BLaER1 treated with 17β-estradiol and CSF1 and Interleukin-3, amounts not matched to agents 10 nM and 100 nM (cell line): ENCODE measurements around the gene GDPD2.

ENCODE experiments used
- H3K27ac ChIP-seq, 11 experiments: shearing (Covaris generic); formaldehyde crosslinking; 2 replicates each; pipeline ENCODE4 v1.8.1; 2022
- H3K27me3 ChIP-seq, 11 experiments: shearing (Covaris generic); formaldehyde crosslinking; 2 replicates each; pipeline ENCODE4 v1.8.1; 2022
- H3K36me3 ChIP-seq, 11 experiments: shearing (Covaris generic); formaldehyde crosslinking; 2 replicates each; pipeline ENCODE4 v1.8.1; 2022
- H3K4me1 ChIP-seq, 10 experiments: shearing (Covaris generic); formaldehyde crosslinking; 2 replicates each; pipeline ENCODE4 v1.8.1; 2022
- H3K4me2 ChIP-seq, 11 experiments: shearing (Covaris generic); formaldehyde crosslinking; 2 replicates each; pipeline ENCODE4 v1.8.1; 2022
- H3K4me3 ChIP-seq, 10 experiments: shearing (Covaris generic); formaldehyde crosslinking; 2 replicates each; pipeline ENCODE4 v1.8.1; 2022
- H3K9ac ChIP-seq, 11 experiments: shearing (Covaris generic); formaldehyde crosslinking; 2 replicates each; pipeline ENCODE4 v1.8.1; 2022
- H3K9me3 ChIP-seq, 11 experiments: shearing (Covaris generic); formaldehyde crosslinking; replicated peaks in 1 of 11; 2 replicates each; pipeline ENCODE4 v1.8.1; 2022
- H4K20me1 ChIP-seq, 11 experiments: shearing (Covaris generic); formaldehyde crosslinking; 2 replicates each; pipeline ENCODE4 v1.8.1; 2022
- Cebpa-rat ChIP-seq, 11 experiments: shearing (Covaris generic); IDR thresholded peaks; 2 replicates each; pipeline ENCODE4 v1.8.1; 2022

Gene GDPD2

DNA sequence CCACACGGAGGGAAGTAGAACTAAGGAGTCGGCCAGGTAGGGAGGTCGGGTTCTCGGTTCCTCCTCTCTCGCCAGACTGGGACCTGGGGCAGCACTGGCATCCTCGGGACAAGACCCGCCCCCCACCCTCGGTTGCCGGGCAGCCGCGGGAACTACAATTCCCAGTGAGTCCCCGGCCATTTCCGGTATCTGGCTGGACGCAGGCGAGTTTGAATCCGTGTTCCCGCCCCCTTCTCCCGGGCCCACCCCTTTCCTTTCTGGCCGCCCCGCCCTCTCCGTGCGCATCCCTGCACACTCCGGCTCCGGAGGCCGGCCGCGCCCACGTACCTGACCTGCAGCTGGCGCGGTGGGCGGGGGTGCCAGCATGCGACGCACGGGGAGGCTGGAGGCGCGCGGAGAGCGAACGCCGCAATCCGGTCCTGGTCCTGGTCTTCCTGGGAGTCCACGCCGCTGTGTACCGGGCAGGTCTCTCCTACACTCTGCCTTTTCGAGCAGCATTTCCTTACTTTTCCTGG is 11.3 kb downstream of the GDPD2 start:
- Histone ChIP-seq H4K20me1 (no peaks in the 10 kb centered on the region; a peak in 2 of 22 replicates), H3K9ac (peak overlapping the region; percentile 71 to 84 (median 81); a peak in 21 of 22 replicates), H3K9me3 (no peaks in the 10 kb centered on the region; a peak in 1 of 22 replicates), H3K4me2 (peak overlapping the region; percentile 69 to 95 (median 84)), H3K4me1 (peaks cover 37 to 67% (median 58%) of the 10 kb centered on the region in 10 experiments), H3K4me3 (peak overlapping the region; percentile 65 to 81 (median 70)), H3K27me3 (peaks cover 72 to 90% (median 85%) of the 10 kb centered on the region in 11 experiments), H3K36me3 (no peaks in the 10 kb centered on the region), H3K27ac (peak overlapping the region; percentile 40 to 87 (median 82); a peak in 21 of 22 replicates)
- TF ChIP-seq Cebpa-rat (IDR thresholded peaks at IDR 0.05): no peak

DNA sequence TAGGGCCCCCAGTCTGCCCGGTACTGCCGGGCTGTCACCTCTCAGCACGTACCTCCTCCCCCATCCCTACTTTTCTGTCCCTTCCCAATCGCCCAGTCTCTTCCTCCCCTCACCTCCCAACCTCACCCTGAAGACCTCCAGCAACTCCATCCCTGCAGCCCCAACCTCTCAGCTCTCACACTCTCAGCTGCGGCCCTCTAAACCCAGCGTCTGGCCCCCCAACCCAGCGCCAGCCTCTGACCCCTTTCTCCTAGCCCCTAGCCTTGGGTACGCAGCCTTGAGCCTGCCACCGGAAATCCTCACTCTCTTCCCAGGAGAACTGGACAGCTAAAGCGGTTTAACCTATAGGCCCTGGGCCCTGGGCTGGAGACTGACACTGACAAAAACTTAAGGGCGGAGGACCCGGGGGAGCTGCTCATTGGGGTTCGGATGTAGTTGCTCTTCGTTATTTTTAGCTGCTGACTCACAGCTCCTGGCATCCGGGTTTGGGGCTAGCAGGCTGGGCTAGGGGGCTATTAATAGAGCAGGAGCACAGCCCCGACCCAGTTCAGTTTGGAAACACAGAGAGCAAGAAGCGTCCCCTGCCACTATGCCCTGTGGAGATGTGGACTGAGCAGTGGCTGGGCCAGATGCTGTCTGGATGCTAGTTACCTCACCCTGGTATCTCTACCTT is 11.9 kb downstream of the GDPD2 start:
- peaks cover 35 to 70% (median 61%) of the 10 kb centered on the region in 10 experiments for H3K4me1 ChIP-seq
- H3K27me3 ChIP-seq: peaks cover 69 to 90% (median 85%) of the 10 kb centered on the region in 11 experiments
- H3K4me3 ChIP-seq: peak overlapping the region; percentile 65 to 81 (median 70)
- no peaks in the 10 kb centered on the region; a peak in 2 of 22 replicates for H4K20me1 ChIP-seq
- H3K36me3 ChIP-seq: no peaks in the 10 kb centered on the region
- peak overlapping the region in 10 of 11 experiments; percentile 57 to 87 (median 82); a peak in 20 of 22 replicates for H3K27ac ChIP-seq
- peak overlapping the region; percentile 2 to 84 (median 81); a peak in 20 of 22 replicates for H3K9ac ChIP-seq
- no peaks in the 10 kb centered on the region; a peak in 1 of 22 replicates for H3K9me3 ChIP-seq
- no peak for TF ChIP-seq Cebpa-rat (IDR thresholded peaks at IDR 0.05)
- peak overlapping the region; percentile 69 to 95 (median 84) for H3K4me2 ChIP-seq

DNA sequence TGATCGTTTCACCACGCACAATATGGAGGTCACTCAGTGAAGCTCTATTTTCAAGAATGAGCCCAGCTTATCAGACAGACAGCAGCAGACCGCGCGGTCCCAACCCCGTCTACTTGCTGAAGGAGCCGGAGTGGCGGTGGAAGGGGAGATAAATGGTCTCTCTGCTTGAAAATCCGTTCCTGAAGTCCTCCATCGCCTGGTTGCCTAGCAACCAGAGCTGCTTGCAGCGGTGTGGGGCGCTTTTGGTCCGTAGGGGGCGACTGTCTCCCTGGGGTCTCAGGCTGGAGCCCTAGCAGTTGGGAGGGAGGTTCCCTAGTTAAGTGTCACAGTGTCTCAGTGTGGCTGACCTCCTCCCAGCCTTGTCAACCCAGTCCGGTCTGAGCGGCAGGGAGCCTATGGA is 13.2 kb downstream of the GDPD2 start:
- TF ChIP-seq Cebpa-rat (IDR thresholded peaks at IDR 0.05): no peak
- Histone ChIP-seq H3K27me3 (peaks cover 67 to 89% (median 85%) of the 10 kb centered on the region in 11 experiments), H3K4me1 (peaks cover 26 to 59% (median 52%) of the 10 kb centered on the region in 10 experiments), H4K20me1 (no peaks in the 10 kb centered on the region; a peak in 2 of 22 replicates), H3K9ac (peak overlapping the region in 2 of 11 experiments; percentile 6 to 41; a peak in 4 of 22 replicates), H3K4me2 (peak overlapping the region in 10 of 11 experiments; percentile 69 to 95 (median 84); a peak in 17 of 22 replicates), H3K4me3 (no peak overlapping the region), H3K9me3 (no peaks in the 10 kb centered on the region; a peak in 1 of 22 replicates), H3K36me3 (no peaks in the 10 kb centered on the region), H3K27ac (peak overlapping the region in 8 of 11 experiments; percentile 26 to 87 (median 82); a peak in 16 of 22 replicates)

DNA sequence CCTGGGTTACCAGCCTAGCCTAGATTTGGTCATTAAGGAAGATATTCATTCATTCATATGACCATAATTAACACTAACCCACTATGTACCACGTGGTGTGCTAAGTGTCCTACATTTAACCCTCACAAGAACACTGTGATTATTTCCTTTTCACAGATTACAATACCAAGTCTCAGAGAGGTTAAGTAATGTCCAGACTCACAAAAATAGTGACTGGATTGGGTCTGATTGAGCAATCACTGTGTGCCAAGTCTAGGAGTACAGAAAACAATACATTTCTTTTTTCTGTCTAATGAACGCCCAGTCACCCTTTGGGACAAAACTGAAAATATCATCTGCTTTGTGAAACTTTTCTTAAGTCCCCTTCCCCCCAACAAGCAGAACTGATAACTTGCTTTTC is 13.9 kb downstream of the GDPD2 start:
- Histone ChIP-seq H3K4me2 (peak overlapping the region in 9 of 11 experiments; percentile 69 to 95 (median 84); a peak in 16 of 22 replicates), H4K20me1 (no peaks in the 10 kb centered on the region; a peak in 2 of 22 replicates), H3K27ac (peak overlapping the region in 9 of 11 experiments; percentile 20 to 87 (median 82); a peak in 16 of 22 replicates), H3K36me3 (no peaks in the 10 kb centered on the region), H3K9ac (peak overlapping the region in 3 of 11 experiments; percentile 6 to 41 (median 39); a peak in 3 of 22 replicates), H3K4me1 (peaks cover 26 to 59% (median 52%) of the 10 kb centered on the region in 10 experiments), H3K27me3 (peaks cover 67 to 89% (median 84%) of the 10 kb centered on the region in 11 experiments), H3K4me3 (no peak overlapping the region), H3K9me3 (no peaks in the 10 kb centered on the region; a peak in 1 of 22 replicates)
- peak in 2 of 11 experiments; percentile 34 to 49; a peak in 4 of 22 replicates for TF ChIP-seq Cebpa-rat (IDR thresholded peaks at IDR 0.05)

DNA sequence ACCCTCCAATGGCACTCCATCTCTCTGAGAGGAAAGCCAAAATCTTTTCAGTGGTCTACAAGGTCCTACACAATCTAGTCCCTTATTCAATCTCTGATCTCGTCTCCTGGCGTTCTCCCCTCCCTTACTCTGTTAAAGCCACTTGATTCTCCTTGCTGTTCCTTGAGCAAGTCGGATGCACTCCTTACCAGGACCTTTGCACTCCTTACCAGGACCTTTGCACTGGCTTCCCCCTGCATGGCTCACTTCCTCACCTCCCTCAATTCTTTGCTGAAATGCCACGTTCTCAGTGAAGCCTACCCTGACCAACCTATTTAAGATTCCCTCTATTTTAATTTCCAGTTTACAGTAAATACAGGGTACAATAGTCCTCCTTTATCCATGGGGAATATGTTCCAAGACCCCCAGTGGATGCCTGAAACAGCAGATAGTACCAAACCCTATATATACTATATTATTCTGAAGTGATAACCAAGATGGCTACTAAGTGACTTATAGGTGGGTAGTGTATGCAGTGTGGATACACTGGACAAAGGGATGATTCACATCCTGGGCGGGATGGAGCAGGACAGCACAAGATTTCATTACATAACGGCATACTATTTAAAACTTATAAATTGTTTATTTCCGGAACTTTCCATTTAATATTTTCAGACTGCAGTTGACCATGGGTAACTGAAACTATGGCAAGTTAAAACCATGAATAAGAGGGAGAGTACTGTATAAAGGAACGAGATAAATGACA is 15.0 kb downstream of the GDPD2 start:
- Histone ChIP-seq H3K27ac (peak overlapping the region in 8 of 11 experiments; percentile 31 to 85 (median 80); a peak in 14 of 22 replicates), H3K9ac (no peak overlapping the region), H3K27me3 (peaks cover 72 to 89% (median 85%) of the 10 kb centered on the region in 11 experiments), H3K4me3 (no peak overlapping the region), H3K9me3 (no peaks in the 10 kb centered on the region; a peak in 1 of 22 replicates), H4K20me1 (no peaks in the 10 kb centered on the region; a peak in 3 of 22 replicates), H3K4me1 (peaks cover 26 to 54% (median 51%) of the 10 kb centered on the region in 10 experiments), H3K36me3 (no peaks in the 10 kb centered on the region), H3K4me2 (peak overlapping the region in 10 of 11 experiments; percentile 36 to 95 (median 78); a peak in 19 of 22 replicates)
- TF ChIP-seq Cebpa-rat (IDR thresholded peaks at IDR 0.05): no peak

DNA sequence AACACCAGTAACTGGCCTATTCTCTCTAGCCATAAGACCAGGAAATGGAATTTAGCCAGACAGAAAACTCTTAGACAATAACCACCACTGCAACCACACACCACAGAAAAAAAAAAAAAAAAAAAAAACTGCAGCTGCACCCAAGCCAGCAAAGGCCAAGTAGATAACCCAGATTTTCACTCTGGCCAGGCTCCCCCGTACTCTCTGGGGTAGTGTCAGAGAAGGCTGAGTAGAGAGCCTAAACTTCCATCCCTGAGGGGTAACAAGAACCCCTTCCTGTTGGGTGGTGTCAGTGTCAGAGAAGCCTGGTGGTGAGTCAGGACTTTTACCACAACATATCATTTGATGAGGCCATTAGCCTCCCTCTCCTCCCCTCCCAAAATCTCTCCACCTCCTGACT is 15.9 kb downstream of the GDPD2 start:
- H3K9ac ChIP-seq: peak overlapping the region in 1 of 11 experiments; percentile 32; a peak in 3 of 22 replicates
- H4K20me1 ChIP-seq: no peaks in the 10 kb centered on the region; a peak in 2 of 22 replicates
- H3K27ac ChIP-seq: peak overlapping the region in 9 of 11 experiments; percentile 18 to 85 (median 53); a peak in 14 of 22 replicates
- H3K4me3 ChIP-seq: no peak overlapping the region
- H3K9me3 ChIP-seq: no peaks in the 10 kb centered on the region; a peak in 1 of 22 replicates
- peak overlapping the region in 10 of 11 experiments; percentile 36 to 95 (median 78); a peak in 18 of 22 replicates for H3K4me2 ChIP-seq
- H3K36me3 ChIP-seq: no peaks in the 10 kb centered on the region
- H3K27me3 ChIP-seq: peaks cover 79 to 94% (median 90%) of the 10 kb centered on the region in 11 experiments
- H3K4me1 ChIP-seq: peaks cover 21 to 50% (median 46%) of the 10 kb centered on the region in 10 experiments; a peak in 19 of 20 replicates
- TF ChIP-seq Cebpa-rat (IDR thresholded peaks at IDR 0.05): no peak

DNA sequence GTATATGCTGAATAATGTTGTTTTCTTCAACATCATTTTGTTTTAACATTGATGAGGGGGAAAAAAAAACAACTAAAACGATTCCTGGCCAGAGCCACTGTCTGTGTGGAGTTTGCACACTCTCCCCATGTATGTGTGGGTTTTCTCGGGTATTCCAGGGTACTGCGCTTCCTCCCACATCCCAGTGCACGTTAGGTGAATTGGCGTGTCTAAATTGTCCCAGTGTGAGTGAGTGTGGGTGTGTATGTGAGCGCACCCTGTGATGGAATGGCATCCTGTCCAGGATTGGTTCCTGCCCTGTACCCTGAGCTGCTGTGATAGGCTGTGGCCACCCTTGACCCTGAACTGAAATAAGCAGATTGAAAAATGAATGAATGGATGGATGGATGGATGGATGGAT is 19.1 kb downstream of the GDPD2 start:
- no peak for TF ChIP-seq Cebpa-rat (IDR thresholded peaks at IDR 0.05)
- H4K20me1 ChIP-seq: no peaks in the 10 kb centered on the region; a peak in 2 of 22 replicates
- no peaks in the 10 kb centered on the region for H3K36me3 ChIP-seq
- H3K4me2 ChIP-seq: no peak overlapping the region
- no peak overlapping the region for H3K9ac ChIP-seq
- H3K4me1 ChIP-seq: peaks cover 9 to 32% (median 24%) of the 10 kb centered on the region in 10 experiments; a peak in 18 of 20 replicates
- H3K9me3 ChIP-seq: no peaks in the 10 kb centered on the region; a peak in 1 of 22 replicates
- no peak overlapping the region for H3K4me3 ChIP-seq
- no peak overlapping the region for H3K27ac ChIP-seq
- peaks cover 89 to 100% (median 99%) of the 10 kb centered on the region in 11 experiments for H3K27me3 ChIP-seq

DNA sequence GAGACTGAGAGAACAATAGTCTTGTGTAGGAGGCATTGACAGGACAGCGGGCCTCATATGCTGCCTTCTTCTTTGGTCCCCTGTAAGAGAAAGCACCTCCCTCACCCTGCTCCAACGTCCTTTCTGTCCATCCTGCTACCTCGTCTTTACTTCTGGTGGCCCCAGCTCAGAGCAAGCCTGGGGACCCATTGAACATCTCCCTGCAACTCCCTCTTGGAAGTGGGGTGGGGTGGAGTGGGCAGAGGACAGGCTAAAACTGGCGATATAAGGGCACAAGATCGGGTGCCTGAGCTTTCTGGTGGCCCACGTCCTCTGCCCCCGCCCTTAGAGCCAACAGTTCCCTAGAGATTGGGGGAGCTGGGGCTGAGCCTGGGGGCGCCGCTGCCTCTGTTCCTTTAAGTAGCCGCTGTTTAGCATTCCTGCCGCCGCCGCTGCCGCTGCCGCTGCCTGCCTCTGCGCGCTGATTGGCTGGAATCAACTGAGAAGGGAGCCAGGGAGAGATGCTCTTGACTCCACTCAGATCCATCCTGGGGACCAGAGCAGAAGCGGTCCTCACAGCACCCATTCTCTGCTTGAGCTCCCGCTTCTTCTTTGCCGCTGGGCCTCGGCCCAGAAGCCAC is 21.3 kb downstream of the GDPD2 start, which contains the start of gene DLG3:
TSS of gene DLG3 (plus strand) at position 510 of the 620 bp plus-strand sequence. CDS start 367 bp downstream, outside the sequence.
- no peaks in the 10 kb centered on the region; a peak in 4 of 22 replicates for H4K20me1 ChIP-seq
- H3K4me2 ChIP-seq: peak within 1 kb of the TSS in 9 of 11 experiments; percentile 7 to 55 (median 35); a peak in 15 of 22 replicates
- H3K27ac ChIP-seq: no peak within 1 kb of the TSS
- no peaks in the 10 kb centered on the region; a peak in 1 of 22 replicates for H3K9me3 ChIP-seq
- TF ChIP-seq Cebpa-rat (IDR thresholded peaks at IDR 0.05): no peak
- H3K27me3 ChIP-seq: peaks cover 90 to 99% (median 97%) of the 10 kb centered on the region in 11 experiments
- H3K36me3 ChIP-seq: no peaks in the 10 kb centered on the region
- peaks cover 0 to 10% (median 2%) of the 10 kb centered on the region in 10 experiments; a peak in 16 of 20 replicates for H3K4me1 ChIP-seq
- no peak within 1 kb of the TSS for H3K9ac ChIP-seq
- peak within 1 kb of the TSS in 2 of 10 experiments; percentile 26 to 55; a peak in 4 of 20 replicates for H3K4me3 ChIP-seq
